Right lobe of liver (tissue), 6 donors: ENCODE measurements around the gene TMEM269. TPM values are rescaled to one million over a fixed set of nuclear protein-coding genes. Genes with fewer than 3 reads are reported as not detected.

Experiments
- ATAC-seq, 4 donors: fragments of 200-7000 bp; cut with Tn5 transposase; one replicate each; pipeline ENCODE4 v1.9.1; 2020; ENCODE audit warnings: mild to moderate bottlenecking in 4 of 4, moderate library complexity in 4 of 4
- DNase-seq, 3 donors: peaks; one replicate each; pipeline ENCODE4 v3.0.0-alpha.2; 2020
- H3K27ac ChIP-seq, 3 donors: fragments of 200-600 bp; one replicate each; pipeline ENCODE4 v1.8.0; 2022
- H3K27me3 ChIP-seq, 2 donors: fragments of 200-600 bp; one replicate each; pipeline ENCODE4 v1.8.0; 2022
- H3K36me3 ChIP-seq, 4 donors: fragments of 200-600 bp; sonication (generic) in 1 of 4; one replicate each; pipeline versions ENCODE4 v1.5.1 to v1.8.0; 2017 to 2022; ENCODE audit warnings: control low read depth in 1 of 4
- H3K4me1 ChIP-seq, 4 donors: fragments of 200-600 bp; sonication (generic) in 1 of 4; one replicate each; pipeline versions ENCODE4 v1.5.1 to v1.8.0; 2017 to 2022; ENCODE audit warnings: control low read depth in 1 of 4
- H3K4me3 ChIP-seq, 3 donors: fragments of 200-600 bp; one replicate each; pipeline ENCODE4 v1.8.0; 2022
- H3K9me3 ChIP-seq, 4 donors: fragments of 200-600 bp; sonication (generic) in 1 of 4; one replicate each; pipeline versions ENCODE4 v1.5.1 to v1.8.0; 2017 to 2022; ENCODE audit warnings: control low read depth in 1 of 4
- CTCF ChIP-seq, 4 donors: fragments of 200-600 bp in 3 of 4; fragments of 450-650 bp in 1 of 4; IDR thresholded peaks; one replicate each; pipeline versions ENCODE4 v1.5.1 to v1.8.0; 2016 to 2022; ENCODE audit warnings: antibody characterized with exemption in 4 of 4, mild to moderate bottlenecking in 2 of 4
- POLR2A ChIP-seq: fragments of 450-650 bp; IDR thresholded peaks from one replicate; pipeline ENCODE4 v1.6.1; 2017; ENCODE audit warnings: antibody characterized with exemption, mild to moderate bottlenecking
- WGBS: methylation state at CpG from one replicate; pipeline ENCODE4 v1.1.6; 2018; ENCODE audit warnings: low coverage, low lambda C conversion rate; ENCODE audit not compliant: insufficient coverage; ENCODE audit errors: missing lambda C conversion rate; 5-methylcytosine and 5-hydroxymethylcytosine counted together
- intact Hi-C, 2 donors: fragments of 100-400 bp; cut with DNase I; formaldehyde crosslinking; loops; one replicate each; pipeline versions ENCODE4 v1.11.2 to v1.14.1; 2022
- total RNA-seq, 6 experiments: library from RNA; depleted of rRNA in 2 of 6; stranded (reverse); fragments of >200 nt in 2 of 6; fragmentation: NEBNext Ultra II Directional in 3 of 6; extraction: Animal tissue kit (Norgen Biotek cat#: 25700) in 3 of 6; gene quantifications; one replicate each; pipeline versions ENCODE4 v1.1.0 to v1.2.4, GENCODE V29; 2016 to 2023
- donor health status: DM: no; HTN: yes; CAD: no.
- donor health status: DM: no; HTN: no; CAD: no.
- donor health status: DM: no; HTN: no; CAD: no.
- donor health status: DM: no; HTN: yes; CAD: no.
- donor health status: DM: no; HTN: yes; CAD: no.

TMEM269 gene
- total RNA-seq, 6 experiments from 2014 or later = 0.07 TPM; not detected in 5

GRCh38 chr1:42761567-42761966 is 23.2 kb upstream of the TMEM269 start:
- Histone ChIP-seq H3K27me3 (no peaks in the 10 kb centered on the region), H3K4me1 (peaks cover 0 to 11% (median 7%) of the 10 kb centered on the region in 4 donors), H3K36me3 (peaks cover 0 to 38% (median 12%) of the 10 kb centered on the region in 4 donors), H3K9me3 (no peaks in the 10 kb centered on the region), H3K27ac (no peak overlapping the region), H3K4me3 (no peak overlapping the region)
- no peak for ATAC-seq
- DNase-seq = no peak
- intact Hi-C loops = no loop called here
- WGBS = 98% methylated on average over 4 of the region's 4 CpGs
- TF ChIP-seq POLR2A = no peak
- no peak for TF ChIP-seq CTCF (IDR thresholded peaks at IDR 0.05)

- Histone ChIP-seq H3K27ac (no peak overlapping the region), H3K9me3 (no peaks in the 10 kb centered on the region), H3K4me1 (peaks cover 0 to 11% (median 7%) of the 10 kb centered on the region in 4 donors), H3K36me3 (peaks cover 0 to 32% (median 11%) of the 10 kb centered on the region in 4 donors), H3K4me3 (no peak overlapping the region), H3K27me3 (no peaks in the 10 kb centered on the region)
- intact Hi-C loops = no loop called here
- ATAC-seq (no peak), DNase-seq (no peak)
- TF ChIP-seq CTCF (IDR thresholded peaks at IDR 0.05) (no peak), POLR2A (no peak)
- WGBS = 67% methylated on average over 4 of the region's 5 CpGs
These were observed 22.5 kb upstream of the TMEM269 start for GRCh38 chr1:42762269-42762668.

DNA sequence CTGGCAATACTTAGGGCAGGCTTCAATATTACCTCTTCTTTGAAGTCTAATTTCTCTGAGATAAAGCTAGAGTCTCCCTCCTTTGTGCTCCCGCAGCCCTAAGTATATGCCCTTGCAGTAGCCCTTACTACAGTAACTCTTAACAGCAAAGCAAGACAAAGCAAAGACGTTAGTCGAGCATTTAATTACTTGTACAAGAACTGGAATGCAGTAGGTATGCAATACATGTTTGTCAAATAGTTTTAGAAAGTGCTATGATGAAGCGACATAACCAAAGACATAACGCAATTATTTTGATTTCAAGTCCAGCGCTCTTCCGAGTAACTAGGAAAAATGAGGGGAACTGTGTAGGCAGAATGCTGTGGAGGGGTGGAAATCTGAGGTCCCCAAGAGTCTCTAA is 19.5 kb upstream of the TMEM269 start:
- peak overlapping the region in 1 of 3 donors; percentile 87 for H3K27ac ChIP-seq
- H3K4me3 ChIP-seq = peak overlapping the region; percentile 92 to 98 (median 93)
- no peaks in the 10 kb centered on the region for H3K27me3 ChIP-seq
- intact Hi-C loops = no loop called here
- DNase-seq (no peak), ATAC-seq (no peak)
- no peak for TF ChIP-seq POLR2A
- TF ChIP-seq CTCF (IDR thresholded peaks at IDR 0.05) = no peak
- H3K4me1 ChIP-seq = peaks cover 2 to 22% (median 13%) of the 10 kb centered on the region in 4 donors
- no peaks in the 10 kb centered on the region for H3K9me3 ChIP-seq
- 27% methylated on average over 7 of the region's 7 CpGs for WGBS
- peaks cover 0 to 15% (median 3%) of the 10 kb centered on the region in 4 donors for H3K36me3 ChIP-seq

DNA sequence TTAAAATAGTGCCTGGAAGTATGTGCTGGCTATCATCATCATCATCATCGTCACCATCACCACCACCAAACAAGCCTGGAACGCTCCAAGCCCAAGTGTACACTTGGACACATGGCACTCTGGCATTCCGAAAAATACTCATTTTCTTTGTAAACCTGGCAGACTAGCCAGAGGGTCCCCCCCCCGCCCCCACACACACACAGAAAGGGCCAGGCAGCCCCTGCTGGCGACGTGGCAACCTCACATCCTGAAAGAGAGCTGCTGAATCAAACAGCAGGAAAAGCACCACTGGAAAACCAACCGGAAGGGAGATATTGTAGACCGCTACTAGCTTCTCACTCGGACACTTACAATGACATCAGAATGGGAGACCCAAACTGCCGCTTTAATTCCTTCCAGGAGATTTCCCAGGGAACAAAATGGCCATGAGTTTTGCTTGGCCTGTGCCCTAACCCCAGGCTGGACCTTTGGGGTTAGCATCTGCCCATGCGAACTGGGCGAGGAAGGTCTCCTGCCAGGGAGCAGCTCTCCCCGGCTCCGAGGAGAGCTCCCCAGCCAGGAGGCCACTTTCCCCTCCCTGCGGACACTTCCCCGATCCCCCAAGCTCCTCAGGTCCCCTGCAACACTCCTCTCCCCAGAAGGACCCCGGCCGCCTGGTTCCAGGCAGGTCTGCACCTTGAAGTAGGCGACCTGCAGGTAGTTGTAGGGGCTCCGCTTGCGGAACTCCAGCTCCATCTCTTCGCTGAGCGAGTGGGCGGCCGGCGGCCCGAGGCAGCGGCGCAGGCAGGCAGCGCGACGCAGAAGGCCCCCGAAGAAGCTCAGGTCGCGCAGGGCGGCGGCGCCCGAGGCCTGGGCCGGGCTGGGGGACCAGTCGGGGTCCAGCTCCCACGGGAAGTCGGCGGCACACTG is 18.7 kb upstream of the TMEM269 start:
- peak; percentile 1 to 34 (median 28) for ATAC-seq
- DNase-seq = peak in 1 of 3 donors; percentile 72
- intact Hi-C loops = no loop called here
- 1% methylated on average over 9 of the region's 44 CpGs for WGBS
- TF ChIP-seq POLR2A (no peak), CTCF (IDR thresholded peaks at IDR 0.05) (peak; percentile 20 to 40 (median 32))
- no peaks in the 10 kb centered on the region for H3K27me3 ChIP-seq
- H3K36me3 ChIP-seq = peaks cover 0 to 8% (median 3%) of the 10 kb centered on the region in 4 donors
- peak overlapping the region; percentile 64 to 87 (median 80) for H3K27ac ChIP-seq
- no peaks in the 10 kb centered on the region for H3K9me3 ChIP-seq
- peaks cover 2 to 22% (median 13%) of the 10 kb centered on the region in 4 donors for H3K4me1 ChIP-seq
- peak overlapping the region; percentile 92 to 98 (median 93) for H3K4me3 ChIP-seq
